NCI-H446 (cell line): ENCODE data around the gene GARIN5A.

Experiments used
- DNase-seq, 2 experiments: peaks; one replicate each; lab custom pipeline; 2025; lab: John Stamatoyannopoulos, UW

The GARIN5A gene

GRCh38 chr19:50433201-50434180, 43.2 kb downstream of the GARIN5A start:
- no peak for DNase-seq

GRCh38 chr19:50432221-50433028, 44.2 kb downstream of the GARIN5A start, which contains the start of gene MYBPC2:
TSS of gene MYBPC2 (plus strand) at chr19:50432892. CDS start at chr19:50432954, 62 bp downstream.
- DNase-seq: peak in 1 of 2 experiments; percentile 41

GRCh38 chr19:50431343-50432220, 45.1 kb downstream of the GARIN5A start:
- peak; percentile 48 to 88 for DNase-seq

- no peak for DNase-seq
Measured at GRCh38 chr19:50430888-50431342, 45.7 kb downstream of the GARIN5A start.

- DNase-seq: no peak
Measured at GRCh38 chr19:50428772-50429463, 47.7 kb downstream of the GARIN5A start.

GRCh38 chr19:50427997-50428425, 48.6 kb downstream of the GARIN5A start:
- DNase-seq: no peak

- no peak for DNase-seq
Measured at GRCh38 chr19:50427318-50427925, 49.2 kb downstream of the GARIN5A start.

- no peak for DNase-seq
Measured at GRCh38 chr19:50425581-50425980, 51.1 kb downstream of the GARIN5A start.

GRCh38 chr19:50423279-50424113, 53.2 kb downstream of the GARIN5A start:
- DNase-seq: no peak

- no peak for DNase-seq
Measured at GRCh38 chr19:50422397-50423278, 54.0 kb downstream of the GARIN5A start.

- no peak for DNase-seq
Measured at GRCh38 chr19:50420808-50421207, 55.8 kb downstream of the GARIN5A start.

GRCh38 chr19:50420127-50420526, 56.5 kb downstream of the GARIN5A start:
- DNase-seq: no peak

GRCh38 chr19:50419580-50420035, 57.0 kb downstream of the GARIN5A start:
- DNase-seq: no peak

GRCh38 chr19:50419022-50419579, 57.5 kb downstream of the GARIN5A start:
- DNase-seq: no peak

- DNase-seq: no peak
Measured at GRCh38 chr19:50418176-50419021, 58.2 kb downstream of the GARIN5A start, which contains the start of gene SPIB. TSS of gene SPIB (plus strand) at chr19:50418938. CDS start at chr19:50418963, 25 bp downstream.

GRCh38 chr19:50417111-50418081, 59.3 kb downstream of the GARIN5A start:
- DNase-seq: no peak
